GM12878 (cell line): ENCODE data around the gene ARL6IP5. TPM values are rescaled to one million over a fixed set of nuclear protein-coding genes. Genes with fewer than 3 reads are reported as not detected.

Experiments
- ATF7 ChIP-seq: fragments of 450-650 bp; IDR thresholded peaks from 2 replicates; pipeline ENCODE4 v1.6.1; 2016; ENCODE audit warnings: low read depth, mild to moderate bottlenecking
- CHD2 ChIP-seq: IDR thresholded peaks from 2 replicates; pipeline ENCODE4 v1.6.1; 2011; ENCODE audit warnings: low read depth, low read length, improper control_type of control experiment, borderline replicate concordance
- CREB1 ChIP-seq: IDR thresholded peaks from 2 replicates; pipeline ENCODE4 v1.6.1; 2012; ENCODE audit warnings: low read depth, mild to moderate bottlenecking, inconsistent platforms
- E2F8 ChIP-seq: fragments of 450-650 bp; IDR thresholded peaks from 2 replicates; pipeline ENCODE4 v1.6.1; 2018; ENCODE audit warnings: mild to moderate bottlenecking, low read depth, moderate library complexity; ENCODE audit not compliant: partially characterized antibody
- HCFC1 ChIP-seq: fragments of 150-350 bp; IDR thresholded peaks from 2 replicates; pipeline ENCODE4 v1.6.1; 2014; ENCODE audit warnings: low read length
- HDAC2 ChIP-seq: fragments of 200-600 bp; sonication (generic); IDR thresholded peaks from 2 replicates; pipeline ENCODE4 v1.6.1; 2017
- IKZF1 ChIP-seq: fragments of 450-650 bp; conservative IDR thresholded peaks from 2 replicates; pipeline ENCODE4 v1.6.1; 2017; ENCODE audit warnings: antibody characterized with exemption, mild to moderate bottlenecking
- LARP7 ChIP-seq: fragments of 450-650 bp; IDR thresholded peaks from 2 replicates; pipeline ENCODE4 v1.6.1; 2017; ENCODE audit warnings: mild to moderate bottlenecking
- MEF2A ChIP-seq: IDR thresholded peaks from 2 replicates; pipeline ENCODE4 v1.6.1; 2011; ENCODE audit warnings: low read depth, mild to moderate bottlenecking, low read length, moderate library complexity; ENCODE audit not compliant: insufficient read depth
- MLLT1 ChIP-seq: fragments of 450-650 bp; IDR thresholded peaks from 2 replicates; pipeline ENCODE4 v1.6.1; 2016; ENCODE audit warnings: mild to moderate bottlenecking
- NRF1 ChIP-seq: conservative IDR thresholded peaks from 2 replicates; pipeline ENCODE4 v1.6.1; 2011; ENCODE audit warnings: mild to moderate bottlenecking, low read depth, low read length, improper control_type of control experiment
- PAX5 ChIP-seq: IDR thresholded peaks from 2 replicates; pipeline ENCODE4 v1.6.1; 2011; ENCODE audit warnings: low read depth, low read length, borderline replicate concordance
- PAX8 ChIP-seq: fragments of 450-650 bp; IDR thresholded peaks from 2 replicates; pipeline ENCODE4 v1.6.1; 2017; ENCODE audit warnings: mild to moderate bottlenecking, moderate library complexity
- PKNOX1 ChIP-seq: fragments of 450-650 bp; IDR thresholded peaks from 2 replicates; pipeline ENCODE4 v1.6.1; 2016; ENCODE audit warnings: mild to moderate bottlenecking
- POLR2A ChIP-seq: IDR thresholded peaks from 2 replicates; pipeline ENCODE4 v1.6.1; 2011; ENCODE audit warnings: low read depth, mild to moderate bottlenecking, low read length
- POLR2AphosphoS5 ChIP-seq: IDR thresholded peaks from 2 replicates; pipeline ENCODE4 v1.6.1; 2011; ENCODE audit warnings: mild to moderate bottlenecking, low read length, inconsistent platforms
- POU2F2 ChIP-seq: IDR thresholded peaks from 3 replicates; pipeline ENCODE4 v1.6.1; 2011; ENCODE audit warnings: low read depth, mild to moderate bottlenecking, low read length, borderline replicate concordance
- SIX5 ChIP-seq: IDR thresholded peaks from 2 replicates; pipeline ENCODE4 v1.6.1; 2011; ENCODE audit warnings: mild to moderate bottlenecking, low read depth, low read length, moderate library complexity; ENCODE audit not compliant: severe bottlenecking
- SP1 ChIP-seq: IDR thresholded peaks from one replicate; pipeline ENCODE4 v1.6.1; 2011; ENCODE audit warnings: low read depth, low read length
- TAF1 ChIP-seq: IDR thresholded peaks from 2 replicates; pipeline ENCODE4 v1.6.1; 2011; ENCODE audit warnings: mild to moderate bottlenecking, low read depth, low read length, borderline replicate concordance
- ZNF274 ChIP-seq: IDR thresholded peaks from one replicate; pipeline ENCODE4 v1.8.0; 2011; ENCODE audit not compliant: insufficient read length, insufficient read depth
- ZNF687 ChIP-seq: fragments of 450-650 bp; IDR thresholded peaks from 2 replicates; pipeline ENCODE4 v1.6.1; 2017; ENCODE audit warnings: mild to moderate bottlenecking, moderate library complexity
- ZZZ3 ChIP-seq: IDR thresholded peaks from 2 replicates; pipeline ENCODE4 v1.6.1; 2011; ENCODE audit warnings: low read depth; ENCODE audit not compliant: control insufficient read depth, insufficient read length
- polyA plus RNA-seq, 11 experiments: library from polyadenylated mRNA; depleted of rRNA in 4 of 11; unstranded in 6 of 11; stranded (reverse) in 5 of 11; fragments of >200 nt; fragmentation: Nextera tagmentation in 4 of 11; fragmentation: Illumina TruSeq in 1 of 11; extraction: Ambion mirVana in 4 of 11; extraction: Trizol in 1 of 11; gene quantifications; 1 replicate in 1 of 11; 2 replicates in 10 of 11; pipeline versions ENCODE4 v1.2.1 to v1.2.3, GENCODE V29; 2011 to 2016; ENCODE audit warnings: inconsistent platforms in 2 of 11, missing spikeins in 2 of 11, low read depth in 1 of 11
- total RNA-seq, 4 experiments: library from RNA; depleted of rRNA in 3 of 4; stranded (reverse); fragments of >200 nt in 3 of 4; fragmentation: Illumina TruSeq in 1 of 4; extraction: Trizol in 1 of 4; gene quantifications; 2 replicates each; pipeline versions ENCODE4 v1.2.1 to v1.2.3, GENCODE V29; 2013 to 2021

The ARL6IP5 gene
- total and polyA plus RNA-seq, 10 of the 15 experiments (the other 5 are each of a cell fraction or from before 2014, with no cell fraction given), result 78.2 to 310 (median 148) TPM

GRCh38 chr3:69051756-69052471 is 32.8 kb upstream of the ARL6IP5 start, which contains the start of gene TMF1 (continued):
- peak; percentile 55; the same call in 1 of the 2 replicates for TF ChIP-seq MLLT1
- TF ChIP-seq POLR2A, result peak; percentile 89
- TF ChIP-seq PAX5, result peak; percentile 83; the same call in 1 of the 2 replicates
- TF ChIP-seq ZNF687, result peak; percentile 31; the same call in 1 of the 2 replicates
- peak; percentile 77 for TF ChIP-seq NRF1
- no peak for TF ChIP-seq ZNF274
- TF ChIP-seq CHD2, result peak; percentile 73
- TF ChIP-seq ZZZ3, result no peak
- TF ChIP-seq IKZF1, result peak; percentile 57
- TF ChIP-seq POLR2AphosphoS5, result peak; percentile 79
- no peak for TF ChIP-seq POU2F2
- no peak for TF ChIP-seq PAX8
- 0 out of 2 replicates have a peak, but pooled peaks have one; percentile 26 for TF ChIP-seq LARP7
- peak; percentile 2 for TF ChIP-seq SIX5
- no peak for TF ChIP-seq SP1
- TF ChIP-seq MEF2A, result 0 out of 2 replicates have a peak, but pooled peaks have one; percentile 4
- peak; percentile 53; the same call in 1 of the 2 replicates for TF ChIP-seq TAF1
- TF ChIP-seq HCFC1, result peak; percentile 56
- TF ChIP-seq HDAC2, result no peak
- peak; percentile 51 for TF ChIP-seq E2F8
- peak; percentile 96 for TF ChIP-seq ATF7
- TF ChIP-seq PKNOX1, result peak; percentile 37; the same call in 1 of the 2 replicates
- peak; percentile 95 for TF ChIP-seq CREB1
